Adrenal gland (tissue), 5 donors: ENCODE results near the gene DIAPH1.

ENCODE experiments used
- POLR2A ChIP-seq, 2 donors: fragments of 450-650 bp; IDR thresholded peaks; one replicate each; pipeline ENCODE4 v1.6.1; 2017; ENCODE audit warnings: antibody characterized with exemption in 2 of 2, mild to moderate bottlenecking in 2 of 2, moderate library complexity in 1 of 2
- TF ChIP-seq, protein P1 (sequence below), 6 experiments: fragments of 450-650 bp in 4 of 6; fragments of 200-600 bp in 2 of 6; sonication (generic) in 1 of 6; IDR thresholded peaks; 1 replicate in 5 of 6; 2 replicates in 1 of 6; pipeline versions ENCODE4 v1.5.1 to v1.8.0; 2016 to 2021; ENCODE audit warnings: antibody characterized with exemption in 6 of 6, mild to moderate bottlenecking in 2 of 6, moderate library complexity in 1 of 6
- donor health status: DM: no; HTN: no; CAD: no.

DNA sequence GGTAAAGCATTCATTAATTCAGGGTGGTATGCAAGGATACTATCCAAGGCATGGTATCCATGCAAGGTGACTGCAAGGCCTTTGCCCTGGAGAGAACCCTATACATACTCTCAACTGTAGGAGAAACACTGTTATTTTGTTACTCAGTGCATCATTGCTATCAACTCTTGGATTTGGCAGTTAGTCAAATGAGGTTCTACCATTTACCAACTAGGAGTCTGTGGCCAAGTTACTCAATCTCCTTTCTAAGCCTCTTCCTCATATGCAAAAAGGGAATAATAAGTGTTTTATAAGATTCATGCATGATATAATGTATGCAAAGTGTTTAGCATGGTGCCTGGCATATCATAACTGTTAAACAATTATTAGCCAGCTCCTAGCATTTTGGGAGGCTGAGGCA is 139.0 kb downstream of the DIAPH1 start:
- TF ChIP-seq, protein P1, sequence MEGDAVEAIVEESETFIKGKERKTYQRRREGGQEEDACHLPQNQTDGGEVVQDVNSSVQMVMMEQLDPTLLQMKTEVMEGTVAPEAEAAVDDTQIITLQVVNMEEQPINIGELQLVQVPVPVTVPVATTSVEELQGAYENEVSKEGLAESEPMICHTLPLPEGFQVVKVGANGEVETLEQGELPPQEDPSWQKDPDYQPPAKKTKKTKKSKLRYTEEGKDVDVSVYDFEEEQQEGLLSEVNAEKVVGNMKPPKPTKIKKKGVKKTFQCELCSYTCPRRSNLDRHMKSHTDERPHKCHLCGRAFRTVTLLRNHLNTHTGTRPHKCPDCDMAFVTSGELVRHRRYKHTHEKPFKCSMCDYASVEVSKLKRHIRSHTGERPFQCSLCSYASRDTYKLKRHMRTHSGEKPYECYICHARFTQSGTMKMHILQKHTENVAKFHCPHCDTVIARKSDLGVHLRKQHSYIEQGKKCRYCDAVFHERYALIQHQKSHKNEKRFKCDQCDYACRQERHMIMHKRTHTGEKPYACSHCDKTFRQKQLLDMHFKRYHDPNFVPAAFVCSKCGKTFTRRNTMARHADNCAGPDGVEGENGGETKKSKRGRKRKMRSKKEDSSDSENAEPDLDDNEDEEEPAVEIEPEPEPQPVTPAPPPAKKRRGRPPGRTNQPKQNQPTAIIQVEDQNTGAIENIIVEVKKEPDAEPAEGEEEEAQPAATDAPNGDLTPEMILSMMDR (IDR thresholded peaks at IDR 0.05): no peak
- no peak for TF ChIP-seq POLR2A (IDR thresholded peaks at IDR 0.05)
